GM21825 (cell line): Measurements from ENCODE around the gene ACTMAP.
"Not testable (repeated sequence)": the region's sequence is repeated elsewhere in the genome, so short reads cannot be mapped to it uniquely, and the experiment has no call there.

Experiments used
- ATAC-seq: cut with Tn5 transposase; IDR thresholded peaks from one replicate; pipeline ENCODE4 v1.9.1; 2021; ENCODE audit warnings: mild to moderate bottlenecking, moderate library complexity; ENCODE audit not compliant: unreplicated experiment

Gene ACTMAP

DNA sequence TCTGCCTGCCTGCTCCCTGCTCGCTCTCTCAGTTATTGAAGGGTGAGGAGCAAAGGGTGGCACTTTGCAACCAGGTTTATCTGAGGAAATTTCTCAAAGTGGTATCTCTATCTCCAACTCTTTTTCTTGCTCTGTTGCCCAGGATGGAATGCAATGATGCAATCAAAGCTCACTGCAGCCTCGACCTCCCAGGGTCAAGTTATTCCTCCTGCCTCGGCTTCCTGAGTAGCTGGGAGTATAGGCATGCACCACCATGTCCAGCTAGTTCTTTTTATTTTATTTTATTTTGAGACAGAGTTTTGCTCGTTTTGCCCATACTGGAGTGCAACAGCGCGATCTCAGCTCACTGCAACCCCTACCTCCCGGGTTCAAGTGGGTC, 4.9 kb downstream of the ACTMAP start:
- ATAC-seq: no peak

DNA sequence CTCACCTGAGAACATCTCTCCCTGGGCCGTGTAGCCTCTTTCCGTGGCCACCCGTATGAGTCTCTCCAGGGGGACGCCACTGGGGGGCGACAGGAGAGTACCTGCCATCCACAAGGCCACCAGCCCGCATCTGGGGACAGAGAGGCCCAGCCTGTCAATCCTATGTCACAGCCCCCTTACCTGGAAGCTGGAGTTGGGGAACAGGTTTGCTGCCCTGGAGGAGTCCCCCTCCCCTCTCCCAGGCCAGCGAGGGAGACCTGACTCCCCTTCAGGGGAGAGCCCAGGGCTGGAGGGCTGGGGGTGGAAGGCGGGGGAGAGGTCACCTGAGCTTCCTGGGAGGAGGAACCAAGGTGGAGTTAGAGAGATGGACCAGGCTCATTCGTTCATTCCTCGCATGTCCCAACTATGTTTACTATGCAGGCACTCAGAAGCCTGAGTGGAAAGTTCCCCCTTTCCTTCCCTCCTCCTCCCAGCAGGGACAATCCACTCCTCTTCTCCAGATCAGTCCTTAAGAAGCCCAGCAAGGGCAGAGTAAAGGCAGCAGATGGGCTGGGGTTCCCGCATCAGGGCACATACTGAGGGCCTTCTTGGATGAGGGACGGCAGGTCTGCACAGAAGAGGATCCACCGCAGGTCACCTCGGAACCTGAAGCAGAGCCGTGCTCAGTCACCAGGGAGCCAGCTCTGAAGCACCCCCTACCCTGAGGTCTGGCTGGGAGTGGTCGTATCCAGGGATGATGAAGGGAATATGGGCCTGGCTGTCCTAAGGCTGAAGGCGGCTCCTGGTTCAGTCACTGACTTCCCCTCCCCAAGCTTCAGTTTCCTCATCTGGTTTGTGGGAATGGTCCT, 5.5 kb downstream of the ACTMAP start:
- no peak for ATAC-seq

DNA sequence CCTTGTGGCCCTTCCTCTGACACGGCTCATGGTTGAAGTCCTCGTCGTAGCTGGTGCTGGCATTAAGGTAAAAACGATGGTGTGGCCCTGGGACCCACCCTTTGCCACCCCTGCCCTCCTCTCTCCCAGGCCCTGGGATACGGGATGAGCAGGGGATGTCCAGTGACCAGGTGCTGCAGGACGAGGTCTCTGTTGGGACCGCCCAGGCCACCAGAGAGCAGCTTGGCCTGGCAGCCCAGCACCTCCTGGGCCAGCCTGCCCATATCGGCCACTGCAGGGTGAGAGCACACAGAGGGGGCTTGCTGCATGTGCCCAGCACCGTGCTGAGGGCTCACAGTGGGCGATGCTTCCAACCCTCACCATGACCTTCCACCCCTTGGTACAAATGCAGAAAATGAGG, 6.4 kb downstream of the ACTMAP start:
- no peak for ATAC-seq

DNA sequence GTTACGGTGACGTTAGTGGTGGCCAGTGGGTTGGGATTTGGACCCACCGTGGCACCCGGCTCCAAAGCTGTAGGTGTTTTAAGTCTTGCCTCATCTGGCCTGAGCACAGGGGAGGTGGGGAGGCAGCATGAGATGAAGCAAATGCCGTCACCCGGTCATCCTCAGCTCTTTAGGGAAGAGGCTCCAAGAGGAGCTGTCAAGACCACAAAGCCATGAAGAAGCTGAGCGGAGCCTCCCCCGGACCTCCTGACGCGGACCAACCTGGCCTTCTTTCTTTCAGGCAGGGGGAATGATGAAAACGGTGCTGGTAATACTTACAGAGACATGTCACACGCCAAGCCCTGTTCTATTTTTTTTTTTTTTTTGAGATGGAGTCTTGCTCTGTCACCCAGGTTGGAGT, 7.4 kb downstream of the ACTMAP start:
- ATAC-seq: no peak

DNA sequence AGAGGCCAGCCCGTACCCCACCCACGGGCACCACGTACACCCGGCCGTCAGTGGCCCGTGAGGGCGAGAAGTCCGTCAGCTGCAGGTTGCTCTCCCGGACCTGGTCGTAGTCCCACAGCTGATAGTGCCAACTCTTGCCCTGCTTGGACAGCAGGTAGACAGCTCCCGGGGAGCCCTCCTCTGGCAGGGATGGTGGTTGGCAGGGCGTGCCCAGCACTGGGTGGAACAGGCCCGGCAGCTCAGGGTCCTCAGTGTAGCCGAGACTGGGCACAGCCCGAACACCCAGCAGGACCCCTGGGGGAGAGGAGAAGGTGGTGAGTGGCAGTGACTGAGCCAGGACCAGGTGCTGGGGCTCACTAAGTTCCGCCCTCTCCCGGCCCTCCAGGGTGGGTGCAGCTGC, 7.8 kb downstream of the ACTMAP start:
- no peak for ATAC-seq

DNA sequence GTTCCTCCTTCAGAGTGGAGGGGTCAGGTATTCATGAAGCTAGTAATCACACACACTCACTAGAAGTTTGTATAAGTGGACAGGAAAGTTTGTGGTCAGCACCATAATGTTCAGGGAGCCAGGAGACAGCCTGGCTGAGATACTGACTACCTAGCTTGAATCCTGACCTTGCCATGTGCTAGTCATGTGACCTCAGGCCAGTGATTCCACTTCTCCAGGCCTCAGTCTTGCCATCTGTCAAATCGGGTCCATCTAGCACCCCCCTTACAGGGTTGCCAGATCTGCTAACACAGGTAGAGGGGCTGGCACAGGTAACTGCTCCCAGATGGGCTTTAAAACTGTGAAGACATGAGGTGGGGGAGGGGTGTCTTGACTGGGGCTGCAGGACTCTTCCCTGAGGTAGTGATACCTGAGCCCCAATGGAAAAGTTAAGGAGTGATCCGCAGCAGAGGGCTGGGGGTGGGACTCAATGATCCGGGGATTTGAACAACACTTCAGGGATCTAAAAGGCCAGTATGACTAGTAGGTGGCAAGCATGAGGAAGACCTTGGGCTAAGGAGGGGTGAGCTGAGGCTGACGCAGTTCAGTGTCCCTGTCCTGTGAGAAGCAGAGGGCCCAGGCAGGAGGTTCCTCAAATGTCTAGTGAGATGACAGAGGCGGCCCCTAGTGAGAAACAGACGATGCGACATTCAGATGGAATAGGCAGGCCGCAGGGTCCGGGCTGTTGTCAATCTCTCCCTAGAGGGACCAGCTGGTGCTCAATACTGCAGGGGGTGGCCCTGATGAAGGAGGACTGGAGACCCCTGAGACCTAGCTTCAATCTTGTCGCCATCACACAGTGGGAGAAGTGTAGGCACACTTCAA, 8.5 kb downstream of the ACTMAP start:
- no peak for ATAC-seq

DNA sequence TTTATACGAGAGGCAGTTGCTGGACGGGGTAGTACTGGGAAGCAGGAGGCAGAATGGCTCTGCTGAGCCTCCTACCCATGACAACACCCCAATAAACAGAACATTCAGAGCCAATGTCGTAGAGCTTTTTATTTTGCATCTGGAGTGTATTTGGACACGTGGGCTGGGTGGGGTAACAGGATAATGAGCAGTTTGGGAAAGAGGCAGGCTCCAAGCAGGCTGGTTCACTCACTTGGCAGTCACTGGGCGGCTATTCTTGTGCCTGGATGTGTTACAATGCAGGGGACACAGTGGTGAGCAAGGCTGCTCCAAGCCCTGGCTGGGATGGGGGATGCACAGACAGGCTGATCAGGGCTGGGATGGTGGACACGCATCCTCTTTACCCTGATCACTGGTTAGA, 9.5 kb downstream of the ACTMAP start:
- ATAC-seq: no peak

DNA sequence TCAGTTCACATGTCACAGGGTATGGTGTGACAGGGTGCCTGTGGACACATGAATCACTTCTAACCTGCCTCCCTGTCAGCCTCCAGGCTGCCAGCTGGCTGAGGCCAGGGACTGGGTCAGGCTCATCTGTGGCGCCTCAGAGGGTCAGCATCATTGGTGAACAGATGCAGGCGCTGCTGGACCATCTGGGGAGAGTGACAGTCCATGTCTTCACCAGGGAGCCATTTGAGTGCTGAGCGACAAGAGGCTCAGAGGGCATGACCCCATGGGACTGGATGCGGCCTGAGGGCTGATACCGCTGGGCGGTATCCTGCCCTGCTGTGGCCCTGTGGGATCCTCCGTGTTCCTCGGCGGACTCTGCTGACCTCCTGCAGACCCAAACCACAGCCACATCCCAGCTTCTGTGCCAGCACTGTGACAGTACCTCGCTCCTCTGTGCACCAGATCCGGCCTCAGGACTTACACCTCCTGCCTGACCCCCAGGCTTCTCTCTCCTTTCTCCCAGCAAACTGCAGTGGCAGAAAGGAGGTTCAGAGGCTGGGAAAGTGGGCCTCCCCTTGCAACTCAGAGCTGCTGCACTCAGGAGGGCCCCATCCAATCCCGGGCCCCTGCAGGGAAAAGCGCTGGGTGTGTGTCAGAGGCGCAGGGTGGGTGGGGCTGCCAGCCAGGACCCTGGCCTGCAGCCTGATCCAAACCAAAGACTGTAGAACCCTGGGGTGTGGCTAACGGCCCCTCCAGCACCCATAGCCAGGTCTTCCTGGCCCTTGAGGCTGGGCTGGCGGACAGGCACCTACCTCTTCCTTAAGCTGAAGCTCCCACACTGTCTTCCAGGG, 10.2 kb downstream of the ACTMAP start:
- ATAC-seq: no peak

DNA sequence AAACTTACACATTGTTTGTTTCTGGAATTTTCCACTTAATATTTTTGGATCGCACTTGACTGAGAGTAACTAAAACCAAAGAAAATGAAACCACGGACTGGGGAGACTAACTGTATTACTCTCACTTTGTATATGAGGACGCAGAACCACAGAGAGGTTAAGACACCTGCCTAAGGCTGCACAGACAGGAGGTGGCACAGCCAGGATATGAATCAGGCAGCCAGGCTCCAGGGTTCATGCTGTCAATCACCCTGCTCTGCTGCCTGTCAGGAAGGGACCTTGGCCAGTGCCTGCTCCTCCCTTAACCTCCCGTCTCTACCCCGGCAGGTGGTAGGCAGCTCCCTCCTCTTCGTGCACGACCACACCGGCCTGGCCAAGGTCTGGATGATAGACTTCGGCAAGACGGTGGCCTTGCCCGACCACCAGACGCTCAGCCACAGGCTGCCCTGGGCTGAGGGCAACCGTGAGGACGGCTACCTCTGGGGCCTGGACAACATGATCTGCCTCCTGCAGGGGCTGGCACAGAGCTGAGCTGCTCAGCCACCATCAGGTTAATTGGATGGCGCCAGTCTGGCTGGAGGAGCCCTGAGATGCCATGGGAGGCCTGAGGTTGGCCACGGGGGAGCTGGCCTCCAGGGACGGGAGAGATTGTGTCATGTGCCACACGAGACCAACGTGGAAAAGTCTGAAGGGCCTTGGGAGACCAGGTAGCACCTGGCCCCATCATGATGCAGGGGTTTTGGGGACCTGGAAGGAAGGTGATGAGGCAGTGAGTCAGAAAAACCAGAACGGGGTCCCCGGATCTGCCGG, 11.0 kb downstream of the ACTMAP start:
- no peak for ATAC-seq

DNA sequence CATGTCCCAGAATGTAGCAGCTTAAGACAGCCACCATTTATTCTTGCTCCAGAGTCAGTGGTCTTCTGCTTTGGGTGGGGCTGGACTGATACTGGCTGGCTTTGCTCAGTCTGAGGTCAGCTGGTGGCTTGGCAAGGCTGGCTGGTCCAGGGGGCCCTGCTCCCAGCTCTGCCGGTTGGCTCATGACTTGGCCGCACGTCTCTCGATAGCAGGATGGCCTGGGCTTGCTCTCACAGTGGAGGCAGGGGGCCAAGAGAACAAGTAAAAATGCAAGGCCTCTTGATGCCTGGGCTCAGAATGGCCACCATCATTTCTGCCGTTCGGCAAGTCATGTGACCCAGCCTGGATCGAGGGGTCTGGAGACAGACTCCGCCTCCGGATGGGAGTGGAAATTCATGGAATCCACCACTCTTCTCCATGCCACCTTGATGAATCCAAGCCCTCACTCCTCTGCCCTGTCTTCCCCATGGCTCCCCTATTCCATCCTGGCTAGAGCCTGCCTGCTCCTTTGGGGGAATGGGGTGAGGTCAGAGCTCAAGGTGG, 13.1 kb downstream of the ACTMAP start:
- no peak for ATAC-seq

DNA sequence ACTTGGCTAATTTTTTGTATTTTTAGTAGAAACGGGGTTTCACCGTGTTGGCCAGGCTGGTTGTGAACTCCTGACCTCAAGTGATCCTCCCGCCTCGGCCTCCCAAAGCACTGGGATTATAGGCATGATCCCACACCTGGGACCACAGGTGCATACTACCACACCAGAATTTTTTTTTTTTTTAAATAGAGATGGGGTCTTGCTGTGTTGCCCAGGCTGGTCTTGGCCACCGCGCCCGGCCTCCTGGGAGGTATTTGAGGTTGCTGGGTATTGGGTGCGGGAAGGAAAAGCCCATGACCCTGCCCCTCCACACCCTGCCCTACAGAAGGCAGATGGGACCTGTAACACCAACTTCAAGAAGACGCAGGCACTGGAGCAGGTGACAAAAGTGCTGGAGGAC, 13.6 kb downstream of the ACTMAP start:
- ATAC-seq: no peak

DNA sequence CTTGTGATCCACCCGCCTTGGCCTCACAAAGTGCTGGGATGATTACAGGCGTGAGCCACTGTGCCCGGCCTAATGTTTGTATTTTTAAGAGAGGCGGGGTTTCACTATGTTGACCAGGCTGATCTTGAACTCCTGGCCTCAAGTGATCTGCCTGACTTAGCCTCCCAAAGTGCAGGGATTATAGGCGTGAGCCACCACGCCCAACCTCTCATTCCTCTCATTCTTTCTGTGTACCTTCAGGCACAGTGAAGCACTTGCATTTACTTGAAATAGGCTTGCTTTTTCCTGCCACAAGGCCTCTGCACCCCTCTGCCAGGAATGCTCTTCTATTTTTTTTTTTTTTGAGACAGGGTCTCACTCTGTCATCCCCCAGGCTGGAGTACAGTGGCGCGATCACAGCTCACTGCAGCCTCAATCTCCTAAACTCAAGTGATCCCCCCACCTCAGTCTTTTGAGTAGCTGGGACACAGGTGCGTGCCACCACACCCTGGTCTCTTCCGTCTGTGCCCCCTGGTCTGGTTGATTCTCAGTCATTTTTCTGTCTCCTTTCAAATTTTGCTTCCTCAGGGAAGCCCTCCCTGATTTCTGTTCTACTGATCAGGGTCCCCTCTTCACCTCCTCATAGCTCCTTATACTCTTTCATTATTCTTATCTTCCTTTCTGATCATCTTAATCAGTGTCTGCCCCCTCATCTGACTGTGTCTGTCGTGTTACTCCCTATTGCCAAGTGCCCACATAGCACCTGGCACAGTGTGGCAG, 15.1 kb downstream of the ACTMAP start:
- ATAC-seq: no peak

DNA sequence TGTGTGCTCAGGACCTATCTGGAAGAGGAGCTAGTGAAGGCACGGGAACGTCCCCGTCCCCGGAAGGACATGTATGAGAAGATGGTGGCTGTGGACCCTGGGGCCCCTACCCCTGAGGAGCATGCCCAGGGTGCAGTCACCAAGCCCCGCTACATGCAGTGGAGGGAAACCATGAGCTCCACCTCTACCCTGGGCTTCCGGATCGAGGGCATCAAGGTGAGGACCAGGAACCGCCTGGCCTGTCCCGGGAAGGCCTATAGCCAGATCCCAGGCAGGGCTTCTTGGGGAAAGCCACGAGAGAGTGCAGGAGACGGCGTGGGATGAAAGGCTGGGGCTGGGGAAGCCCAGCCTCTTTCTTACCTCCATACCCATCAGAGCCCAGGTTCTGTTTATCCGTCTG, 17.1 kb downstream of the ACTMAP start:
- no peak for ATAC-seq

DNA sequence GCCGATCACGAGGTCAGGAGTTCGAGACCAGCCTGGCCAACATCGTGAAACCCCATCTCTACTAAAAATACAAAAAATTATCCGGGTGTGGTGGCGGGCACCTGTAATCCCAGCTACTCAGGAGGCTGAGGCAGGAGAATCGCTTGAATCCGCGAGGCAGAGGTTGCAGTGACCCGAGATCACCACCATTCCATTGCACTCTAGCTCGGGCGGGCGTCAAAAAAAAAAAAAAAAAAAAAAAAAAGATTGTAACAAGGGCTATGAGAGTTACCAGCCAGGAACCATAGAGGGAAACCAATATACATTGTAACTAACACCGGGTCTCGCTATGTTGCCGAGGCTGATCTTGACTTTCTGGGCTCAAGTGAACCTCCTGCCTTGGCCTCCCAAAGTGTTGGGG, 18.0 kb downstream of the ACTMAP start:
- not testable (repeated sequence) for ATAC-seq

DNA sequence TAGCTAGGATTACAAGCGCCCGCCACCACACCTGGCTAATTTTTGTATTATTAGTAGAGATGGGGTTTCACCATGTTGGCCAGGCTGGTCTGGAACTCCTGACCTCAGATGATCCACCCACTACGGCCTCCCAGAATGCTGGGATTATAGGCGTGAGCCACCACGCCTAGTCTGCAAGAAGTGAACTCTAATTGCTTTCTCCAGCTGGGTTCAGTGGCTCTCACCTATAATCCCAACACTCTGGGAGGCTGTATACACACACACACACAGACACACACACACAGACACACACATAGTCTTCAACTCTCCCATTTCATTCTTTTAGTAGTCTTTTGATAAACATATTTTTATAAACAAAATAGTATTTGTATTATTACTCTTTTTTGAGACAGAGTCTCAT, 20.2 kb downstream of the ACTMAP start:
- not testable (repeated sequence) for ATAC-seq

DNA sequence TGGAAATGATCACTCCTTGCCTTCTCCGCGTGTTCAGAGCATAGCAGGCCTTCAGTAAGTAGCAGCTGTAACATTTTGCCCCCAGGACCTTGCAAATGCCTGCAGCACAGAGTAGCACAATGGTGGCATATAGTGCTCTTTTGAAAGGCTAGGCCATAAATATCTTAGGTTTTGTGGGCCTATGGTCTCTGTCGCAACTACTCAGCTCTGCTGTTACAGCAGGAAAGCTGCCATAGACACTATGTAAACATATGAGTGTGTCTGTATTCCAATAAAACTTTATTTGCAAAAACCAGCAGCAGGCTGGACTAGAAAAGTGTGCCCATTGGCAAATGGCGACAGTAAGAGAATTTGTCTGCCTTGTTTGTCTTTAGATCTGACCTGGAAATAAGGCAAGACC, 24.0 kb downstream of the ACTMAP start:
- ATAC-seq: no peak

DNA sequence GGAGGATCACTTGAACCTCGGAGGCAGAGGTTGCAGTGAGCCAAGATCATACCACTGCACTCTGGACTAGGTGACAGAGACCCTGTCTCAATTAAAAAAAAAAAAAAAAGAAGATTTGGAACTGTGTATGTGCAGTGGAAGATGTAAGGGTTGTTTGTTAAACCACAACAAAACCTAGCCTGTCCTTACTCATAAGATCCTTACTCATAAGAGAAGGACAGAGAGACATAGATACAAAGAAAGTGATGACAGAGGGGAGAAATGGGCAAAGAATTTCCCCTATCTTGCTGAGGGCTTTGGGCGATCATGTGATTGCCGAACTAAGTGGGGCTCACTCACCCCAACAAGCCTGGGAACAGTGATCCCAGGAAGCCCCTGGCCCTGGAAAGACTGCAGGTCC, 25.4 kb downstream of the ACTMAP start:
- ATAC-seq: no peak

DNA sequence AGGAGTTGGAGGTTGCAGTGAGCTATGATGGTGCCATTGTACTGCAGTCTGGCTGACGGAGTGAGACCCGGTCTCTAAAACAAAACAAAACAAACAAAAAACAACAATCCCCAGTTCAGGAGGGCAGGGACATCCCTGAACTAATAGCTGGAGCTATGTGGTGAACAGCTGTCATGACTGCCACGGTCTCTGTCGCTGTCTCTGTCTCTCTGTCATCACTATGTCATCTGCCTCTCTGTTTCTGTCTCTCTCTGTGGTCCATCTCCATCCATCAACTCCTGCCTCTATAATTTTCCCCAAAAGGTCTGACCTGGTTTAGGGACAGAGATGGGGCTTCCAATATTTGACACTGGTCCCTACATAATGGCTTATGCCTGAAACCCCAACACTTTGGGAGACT, 26.0 kb downstream of the ACTMAP start:
- no peak for ATAC-seq

DNA sequence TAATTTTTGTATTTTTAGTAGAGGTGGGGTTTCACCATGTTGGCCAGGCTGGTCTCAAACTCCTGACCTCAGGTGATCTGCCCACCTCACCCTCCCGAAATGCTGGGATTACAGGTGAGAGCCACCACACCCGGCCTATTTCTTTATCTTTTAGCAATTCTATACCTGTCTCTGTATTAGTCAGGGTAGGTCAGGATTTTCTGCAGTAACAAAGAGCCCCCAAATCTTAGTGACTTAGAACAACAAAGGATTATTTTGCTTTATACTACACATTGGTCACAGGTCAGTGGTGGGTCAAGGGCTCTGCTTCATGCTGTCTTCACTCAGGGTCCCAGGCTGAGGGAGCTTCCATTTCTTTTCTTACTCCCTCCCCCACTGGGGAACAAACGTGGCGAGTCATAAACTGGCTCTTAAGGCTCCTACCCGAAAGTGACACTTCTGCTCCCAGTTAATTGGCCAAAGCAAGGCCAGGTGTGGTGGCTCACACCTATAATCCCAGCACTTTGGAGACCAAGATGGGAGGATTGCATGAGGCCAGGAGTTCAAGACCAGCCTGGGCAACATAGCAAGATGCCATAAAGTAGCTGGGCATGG, 26.5 kb downstream of the ACTMAP start:
- no peak for ATAC-seq
